ENCODE results near the gene DAPP1. TPM values are rescaled to one million over a fixed set of nuclear protein-coding genes. Genes with fewer than 3 reads are reported as not detected.
"Not testable (repeated sequence)": the region's sequence is repeated elsewhere in the genome, so short reads cannot be mapped to it uniquely, and the experiment has no call there.

The DAPP1 gene
- total RNA-seq, 1 donor from 2014 or later, result 15.1 TPM

DNA sequence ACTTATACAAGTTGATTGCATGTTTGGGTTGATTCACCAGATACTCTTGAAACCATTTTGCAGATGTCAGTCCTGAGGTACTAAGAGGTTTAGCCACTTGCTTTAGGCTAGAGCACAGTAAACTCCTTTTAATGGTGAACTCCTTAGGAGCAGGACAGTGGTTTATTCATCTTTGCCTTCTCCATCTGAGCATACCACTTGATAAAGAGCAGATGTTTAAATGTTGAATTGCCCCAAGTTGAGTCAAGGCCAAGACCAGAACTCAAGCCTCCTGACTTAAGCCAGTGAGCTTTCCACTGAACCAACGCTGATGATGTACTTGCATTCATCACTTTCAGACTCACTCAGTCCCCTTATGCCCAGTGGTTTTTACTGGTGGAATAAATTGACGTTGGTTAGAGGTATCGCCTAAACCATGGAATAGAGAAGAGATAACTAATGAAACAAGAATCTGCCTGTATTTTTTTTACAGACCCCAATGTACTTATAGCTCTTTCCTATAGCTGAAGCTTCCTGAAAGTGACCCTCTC, 7.5 kb downstream of the DAPP1 start:
- no peak for TF ChIP-seq CTCF (IDR thresholded peaks at IDR 0.05)
- Histone ChIP-seq H3K4me3 (no peak overlapping the region), H3K4me1 (peaks cover 9% of the 10 kb centered on the region), H3K9me3 (no peaks in the 10 kb centered on the region), H3K36me3 (no peaks in the 10 kb centered on the region), H3K27ac (no peak overlapping the region), H3K27me3 (ENCODE audit: low read depth) (no peaks in the 10 kb centered on the region)
- DNase-seq, result no peak
- intact Hi-C loops (cut with DNase I), result no loop called here
- no peak for ATAC-seq

- no peak for DNase-seq
- H3K36me3 ChIP-seq, result no peaks in the 10 kb centered on the region
- no peak overlapping the region for H3K4me3 ChIP-seq
- peaks cover 9% of the 10 kb centered on the region for H3K4me1 ChIP-seq
- no peaks in the 10 kb centered on the region for H3K27me3 ChIP-seq (ENCODE audit: low read depth)
- no peak for TF ChIP-seq CTCF (IDR thresholded peaks at IDR 0.05)
- H3K9me3 ChIP-seq, result no peaks in the 10 kb centered on the region
- no peak for ATAC-seq
- H3K27ac ChIP-seq, result no peak overlapping the region
- intact Hi-C loops (cut with DNase I), result no loop called here
Measured at GRCh38 chr4:99825272-99825671, 8.6 kb downstream of the DAPP1 start.

GRCh38 chr4:99826016-99826415, 9.4 kb downstream of the DAPP1 start:
- H3K4me3 ChIP-seq, result no peak overlapping the region
- peaks cover 9% of the 10 kb centered on the region for H3K4me1 ChIP-seq
- TF ChIP-seq CTCF (IDR thresholded peaks at IDR 0.05), result no peak
- no peaks in the 10 kb centered on the region for H3K9me3 ChIP-seq
- ATAC-seq, result no peak
- no peak for DNase-seq
- H3K36me3 ChIP-seq, result no peaks in the 10 kb centered on the region
- H3K27me3 ChIP-seq (ENCODE audit: low read depth), result no peaks in the 10 kb centered on the region
- no peak overlapping the region for H3K27ac ChIP-seq
- intact Hi-C loops (cut with DNase I), result no loop called here

- Histone ChIP-seq H3K9me3 (no peaks in the 10 kb centered on the region), H3K27ac (no peak overlapping the region), H3K4me1 (peaks cover 7% of the 10 kb centered on the region), H3K27me3 (ENCODE audit: low read depth) (no peaks in the 10 kb centered on the region), H3K36me3 (no peaks in the 10 kb centered on the region), H3K4me3 (no peak overlapping the region)
- DNase-seq (no peak), ATAC-seq (no peak)
- intact Hi-C loops (cut with DNase I), result no loop called here
- TF ChIP-seq CTCF (IDR thresholded peaks at IDR 0.05), result no peak
Measured at GRCh38 chr4:99827454-99827853, 10.8 kb downstream of the DAPP1 start.

- DNase-seq (no peak), ATAC-seq (no peak)
- H3K27ac ChIP-seq, result no peak overlapping the region
- no peaks in the 10 kb centered on the region for H3K36me3 ChIP-seq
- H3K9me3 ChIP-seq, result no peaks in the 10 kb centered on the region
- TF ChIP-seq CTCF (IDR thresholded peaks at IDR 0.05), result no peak
- peaks cover 10% of the 10 kb centered on the region for H3K4me1 ChIP-seq
- H3K27me3 ChIP-seq (ENCODE audit: low read depth), result no peaks in the 10 kb centered on the region
- no peak overlapping the region for H3K4me3 ChIP-seq
- intact Hi-C loops (cut with DNase I), result no loop called here
Measured at GRCh38 chr4:99827857-99828256, 11.2 kb downstream of the DAPP1 start.

DNA sequence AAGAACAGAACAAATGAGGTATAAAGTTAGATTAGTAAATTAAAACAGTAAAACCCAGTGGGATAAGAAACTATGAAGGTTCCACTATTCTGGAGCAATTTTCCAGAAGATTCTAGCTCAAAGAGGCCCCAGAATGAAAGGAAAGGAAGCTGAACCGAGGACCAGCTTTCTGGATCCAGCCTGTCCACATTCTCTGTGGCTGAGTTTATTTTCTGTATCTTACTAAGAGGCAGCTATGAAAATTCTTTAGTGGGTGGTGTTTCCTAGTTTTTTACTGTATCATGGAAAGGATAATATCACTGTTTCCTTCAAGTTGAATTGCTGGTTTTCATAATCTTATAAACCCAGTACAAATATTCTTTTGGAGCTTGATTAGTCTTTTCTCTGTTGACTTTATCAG, 11.8 kb downstream of the DAPP1 start:
- Histone ChIP-seq H3K4me3 (no peak overlapping the region), H3K4me1 (peaks cover 15% of the 10 kb centered on the region), H3K36me3 (no peaks in the 10 kb centered on the region), H3K27ac (no peak overlapping the region), H3K27me3 (ENCODE audit: low read depth) (no peaks in the 10 kb centered on the region), H3K9me3 (no peaks in the 10 kb centered on the region)
- ATAC-seq (no peak), DNase-seq (no peak)
- TF ChIP-seq CTCF (IDR thresholded peaks at IDR 0.05), result no peak
- intact Hi-C loops (cut with DNase I), result no loop called here

GRCh38 chr4:99830051-99830450, 13.4 kb downstream of the DAPP1 start:
- H3K4me3 ChIP-seq; H3K27ac ChIP-seq; H3K36me3 ChIP-seq; H3K27me3 ChIP-seq (ENCODE audit: low read depth); ATAC-seq; H3K9me3 ChIP-seq; intact Hi-C loops (cut with DNase I); DNase-seq: not testable (repeated sequence)
- peaks cover 18% of the 10 kb centered on the region for H3K4me1 ChIP-seq

Measured in lower lobe of right lung (tissue), 2 donors.